Retinal pigment epithelial cell (primary cell): ENCODE measurements around the gene NLGN1.
A peak's percentile ranks its signal among the peaks of the same experiment; 100 is the strongest.
"Not testable (repeated sequence)": the region's sequence is repeated elsewhere in the genome, so short reads cannot be mapped to it uniquely, and the experiment has no call there.

Experiments used
- DNase-seq: peaks from one replicate; pipeline ENCODE4 v3.0.0-alpha.2; 2010; ENCODE audit warnings: low read depth
- H3K4me3 ChIP-seq: 2 replicates; pipeline ENCODE4 v1.5.1; 2011; ENCODE audit warnings: mild to moderate bottlenecking, low read length, control low read depth, moderate library complexity
- CTCF ChIP-seq: conservative IDR thresholded peaks from 2 replicates; pipeline ENCODE4 v1.5.1; 2011; ENCODE audit warnings: low read depth, low read length, control low read depth, inconsistent platforms

NLGN1 gene

DNA sequence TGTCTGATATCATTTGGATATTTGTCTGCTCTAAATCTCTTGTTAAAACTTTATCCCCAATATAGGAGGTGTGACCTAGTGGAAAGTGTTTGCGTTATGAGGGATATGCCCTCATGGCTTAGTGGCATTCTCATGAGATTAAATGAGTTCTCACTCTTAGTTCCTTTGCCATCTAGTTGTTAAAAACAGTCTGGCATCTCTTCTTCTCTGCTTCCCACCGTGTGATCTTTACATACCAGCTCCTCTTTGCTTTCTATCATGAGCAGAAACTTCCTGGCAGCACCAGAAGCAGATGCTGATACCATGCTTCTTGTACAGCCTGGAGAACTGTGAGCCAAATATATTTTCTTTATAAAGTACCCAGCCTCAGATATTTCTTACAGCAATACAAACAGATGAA, 33.0 kb downstream of the NLGN1 start:
- no peak for DNase-seq
- no peak for TF ChIP-seq CTCF
- no peak overlapping the region for H3K4me3 ChIP-seq

- no peak for TF ChIP-seq CTCF
- no peak overlapping the region for H3K4me3 ChIP-seq
- no peak for DNase-seq
These were observed 41.5 kb downstream of the NLGN1 start for GRCh38 chr3:173439004-173439403.

- no peak for TF ChIP-seq CTCF
- no peak overlapping the region for H3K4me3 ChIP-seq
- no peak for DNase-seq
These were observed 43.0 kb downstream of the NLGN1 start for GRCh38 chr3:173440514-173440913.

- H3K4me3 ChIP-seq, DNase-seq: not testable (repeated sequence)
These were observed 54.0 kb downstream of the NLGN1 start for GRCh38 chr3:173451561-173451960.

GRCh38 chr3:173463250-173463649, 65.7 kb downstream of the NLGN1 start:
- H3K4me3 ChIP-seq, result no peak overlapping the region
- TF ChIP-seq CTCF, result no peak
- no peak for DNase-seq

DNA sequence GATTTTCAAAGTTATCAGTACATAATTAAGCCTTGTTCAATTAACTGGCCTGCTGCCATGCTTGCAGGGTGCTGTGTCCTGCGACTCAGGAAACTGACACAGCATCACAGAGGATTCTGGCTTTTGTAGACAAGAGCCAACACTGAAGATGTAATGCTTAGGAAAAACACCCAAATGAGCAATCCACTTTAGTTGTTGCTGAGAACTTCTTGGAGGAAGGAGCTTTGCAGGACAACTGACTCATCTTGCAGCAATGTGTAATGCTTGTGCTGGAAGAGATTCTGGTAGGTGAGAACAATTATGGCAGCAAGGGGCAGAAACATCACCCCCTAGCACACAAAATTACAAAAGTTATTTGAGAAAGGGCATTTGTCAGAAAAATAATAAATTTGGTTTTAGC, 67.6 kb downstream of the NLGN1 start:
- no peak overlapping the region for H3K4me3 ChIP-seq
- no peak for TF ChIP-seq CTCF
- DNase-seq, result peak; percentile 56

- H3K4me3 ChIP-seq, result no peak overlapping the region
- TF ChIP-seq CTCF, result no peak
- no peak for DNase-seq
These were observed 68.5 kb downstream of the NLGN1 start for GRCh38 chr3:173465898-173466678.
